ENCODE measurements around the gene OSBPL2. TPM values are rescaled to one million over a fixed set of nuclear protein-coding genes. Genes with fewer than 3 reads are reported as not detected.

OSBPL2 gene
- total RNA-seq, 2 experiments from 2014 or later, result 23.6 to 24.3 TPM

GRCh38 chr20:62202083-62202395, 36.3 kb upstream of the OSBPL2 start:
- POLR2A ChIA-PET, result no interaction called here
- H3K4me1 Mint-ChIP-seq (ENCODE audit: low read depth), result no peaks in the 10 kb centered on the region
- H3K27me3 Mint-ChIP-seq, result no peaks in the 10 kb centered on the region
- CTCF ChIA-PET, result no interaction called here
- H3K27ac Mint-ChIP-seq, result no peak overlapping the region
- no peak for TF ChIP-seq CTCF (IDR thresholded peaks at IDR 0.05)
- ATAC-seq (no peak), DNase-seq (no peak)
- peaks cover 29% of the 10 kb centered on the region for H3K36me3 Mint-ChIP-seq (ENCODE audit: low read depth)
- no peaks in the 10 kb centered on the region for H3K9me3 Mint-ChIP-seq
- intact Hi-C loops (cut with micrococcal nuclease), result no loop called here
- no peak overlapping the region for H3K4me3 Mint-ChIP-seq

DNA sequence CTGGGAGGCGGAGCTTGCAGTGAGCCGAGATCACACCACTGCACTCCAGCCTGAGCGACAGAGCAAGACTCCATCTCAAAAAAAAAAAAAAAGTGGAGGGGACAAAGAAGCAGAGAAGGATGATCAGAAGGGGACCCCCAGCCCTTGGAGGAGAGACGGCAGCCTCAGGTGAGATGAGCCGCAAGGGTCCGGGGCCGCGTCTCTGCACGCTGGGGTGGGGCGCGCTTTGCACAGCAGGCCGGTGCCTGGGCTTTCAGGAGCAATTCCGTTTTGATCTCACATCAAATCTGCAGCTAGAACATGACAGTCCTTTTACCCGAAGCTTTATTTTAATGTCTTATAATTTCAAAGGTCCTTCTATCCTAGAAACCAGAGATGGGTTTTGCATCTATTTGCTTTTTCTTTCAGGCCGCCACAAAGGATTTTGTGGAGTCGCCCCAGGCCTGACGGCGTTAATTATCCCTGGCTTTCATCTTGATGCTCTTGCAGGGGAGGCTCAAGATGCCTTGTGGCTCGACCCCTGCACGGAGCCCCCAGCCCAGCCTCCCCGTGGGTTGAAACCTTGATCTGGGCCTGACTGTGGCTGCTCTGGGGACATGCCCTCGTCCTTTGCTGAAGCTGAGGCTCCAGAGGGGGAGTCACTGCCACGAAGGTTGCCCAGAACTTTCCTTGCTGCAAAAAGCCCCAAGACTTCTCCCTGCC, 35.5 kb upstream of the OSBPL2 start:
- CTCF ChIA-PET, result no interaction called here
- TF ChIP-seq CTCF (IDR thresholded peaks at IDR 0.05), result no peak
- intact Hi-C loops (cut with micrococcal nuclease), result no loop called here
- Mint-ChIP-seq H3K4me3 (no peak overlapping the region), H3K9me3 (no peaks in the 10 kb centered on the region), H3K27ac (no peak overlapping the region), H3K4me1 (ENCODE audit: low read depth) (no peaks in the 10 kb centered on the region), H3K27me3 (no peaks in the 10 kb centered on the region), H3K36me3 (ENCODE audit: low read depth) (peaks cover 29% of the 10 kb centered on the region)
- no peak for DNase-seq
- POLR2A ChIA-PET, result interaction anchor here (0.8 kb wide), 1 partner anchor 38 kb away, joined by 3 read pairs; no protein-coding TSS in a partner anchor
- ATAC-seq, result no peak

GRCh38 chr20:62203378-62204030, 34.8 kb upstream of the OSBPL2 start:
- H3K27ac Mint-ChIP-seq, result no peak overlapping the region
- no peak overlapping the region for H3K4me3 Mint-ChIP-seq
- peaks cover 27% of the 10 kb centered on the region for H3K36me3 Mint-ChIP-seq (ENCODE audit: low read depth)
- intact Hi-C loops (cut with micrococcal nuclease), result no loop called here
- ChIA-PET POLR2A (interaction anchor here (0.8 kb wide), 1 partner anchor 37 kb away, joined by 3 read pairs; no protein-coding TSS in a partner anchor), CTCF (no interaction called here)
- TF ChIP-seq CTCF (IDR thresholded peaks at IDR 0.05), result no peak
- no peaks in the 10 kb centered on the region for H3K27me3 Mint-ChIP-seq
- H3K9me3 Mint-ChIP-seq, result no peaks in the 10 kb centered on the region
- DNase-seq (no peak), ATAC-seq (no peak)
- no peaks in the 10 kb centered on the region for H3K4me1 Mint-ChIP-seq (ENCODE audit: low read depth)

DNA sequence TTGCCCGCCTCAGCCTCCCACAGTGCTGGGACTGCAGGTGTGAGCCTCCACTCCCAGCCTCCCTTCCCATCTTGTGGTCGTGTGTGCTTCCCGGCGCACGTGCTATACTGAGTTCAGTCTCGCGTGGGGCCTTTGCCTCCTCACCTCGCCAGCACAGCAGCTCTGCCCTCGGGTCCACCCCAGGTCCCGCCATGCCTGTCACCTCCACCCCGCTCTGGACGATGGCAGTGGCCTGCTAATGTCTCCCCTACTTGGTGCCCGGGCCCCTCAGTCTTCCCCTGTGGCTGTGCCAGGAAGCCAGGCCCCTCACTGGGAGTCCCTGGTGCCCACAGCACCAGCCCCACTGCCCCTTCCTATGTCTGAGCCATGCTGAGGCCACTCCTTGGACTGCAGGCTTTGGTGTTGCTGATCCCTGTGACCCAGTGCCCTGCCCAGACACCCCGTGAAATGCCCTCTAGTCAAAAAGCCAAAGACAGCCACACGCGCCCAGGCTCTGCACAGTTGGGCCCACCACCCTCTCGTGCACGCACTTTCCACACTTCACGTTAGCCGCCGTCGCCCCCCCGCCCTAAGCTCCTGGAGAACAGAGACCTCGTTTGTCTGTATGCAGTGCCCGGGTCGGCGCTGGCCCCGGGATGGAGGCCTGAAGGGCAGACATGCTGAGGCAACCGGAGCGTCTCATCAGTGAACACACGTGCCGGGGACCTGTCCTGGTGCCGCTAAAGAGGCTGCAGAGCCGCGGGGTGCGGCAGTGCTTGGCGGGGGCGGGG, 32.5 kb upstream of the OSBPL2 start:
- H3K9me3 Mint-ChIP-seq, result no peaks in the 10 kb centered on the region
- H3K4me1 Mint-ChIP-seq (ENCODE audit: low read depth), result no peaks in the 10 kb centered on the region
- TF ChIP-seq CTCF (IDR thresholded peaks at IDR 0.05), result no peak
- ATAC-seq (no peak), DNase-seq (no peak)
- peaks cover 10% of the 10 kb centered on the region for H3K36me3 Mint-ChIP-seq (ENCODE audit: low read depth)
- intact Hi-C loops (cut with micrococcal nuclease), result no loop called here
- CTCF ChIA-PET, result no interaction called here
- POLR2A ChIA-PET, result interaction anchor here (0.8 kb wide), 1 partner anchor 13 kb away, joined by 4 read pairs; no protein-coding TSS in a partner anchor
- H3K27ac Mint-ChIP-seq, result no peak overlapping the region
- no peaks in the 10 kb centered on the region for H3K27me3 Mint-ChIP-seq
- H3K4me3 Mint-ChIP-seq, result no peak overlapping the region

DNA sequence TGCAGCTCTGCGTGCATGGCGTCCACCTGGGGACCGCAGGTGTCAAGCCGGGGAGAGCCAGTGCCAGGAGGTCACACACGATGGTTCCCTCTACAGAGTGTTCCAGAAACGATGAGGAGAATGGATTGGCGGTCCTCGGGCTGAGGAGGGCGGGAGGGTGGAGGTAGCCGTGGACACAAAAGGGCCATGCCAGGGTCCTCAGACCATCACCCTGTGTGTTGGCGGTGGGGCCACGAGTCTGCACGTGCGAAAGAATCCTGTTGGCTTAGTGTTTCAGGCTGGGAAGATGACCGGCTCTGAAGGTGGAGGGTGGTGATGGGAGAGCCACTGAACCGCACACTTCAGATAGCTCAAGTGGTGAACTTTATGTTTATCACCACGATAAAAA, 31.9 kb upstream of the OSBPL2 start:
- intact Hi-C loops (cut with micrococcal nuclease), result no loop called here
- Mint-ChIP-seq H3K4me1 (ENCODE audit: low read depth) (no peaks in the 10 kb centered on the region), H3K27me3 (no peaks in the 10 kb centered on the region), H3K27ac (no peak overlapping the region), H3K9me3 (no peaks in the 10 kb centered on the region), H3K36me3 (ENCODE audit: low read depth) (peaks cover 10% of the 10 kb centered on the region), H3K4me3 (no peak overlapping the region)
- CTCF ChIA-PET, result no interaction called here
- POLR2A ChIA-PET, result interaction anchor here (0.8 kb wide), 1 partner anchor 13 kb away, joined by 4 read pairs; no protein-coding TSS in a partner anchor
- ATAC-seq (no peak), DNase-seq (no peak)
- TF ChIP-seq CTCF (IDR thresholded peaks at IDR 0.05), result no peak

Data from activated CD8-positive, alpha-beta T cell treated with anti-CD3 and anti-CD28 coated beads for 36 hours (primary cell).